Keratinocyte (primary cell): Measurements from ENCODE around the gene USP20.

Experiments used
- EZH2 ChIP-seq: IDR thresholded peaks from one replicate; pipeline ENCODE4 v1.6.1; 2012; ENCODE audit warnings: inconsistent platforms, mild to moderate bottlenecking, low read length, moderate library complexity
- TF ChIP-seq, protein P1 (sequence below), 3 experiments: IDR thresholded peaks in 1 of 3; conservative IDR thresholded peaks in 1 of 3; optimal IDR thresholded peaks in 1 of 3; 2 replicates in 2 of 3; 3 replicates in 1 of 3; pipeline versions ENCODE3 to v1.5.1; 2011; ENCODE audit warnings: low read length in 3 of 3, mild to moderate bottlenecking in 3 of 3, moderate library complexity in 2 of 3, control low read depth in 1 of 3, inconsistent platforms in 1 of 3; ENCODE audit not compliant: insufficient read depth in 2 of 3; ENCODE audit errors: extremely low read depth in 1 of 3

DNA sequence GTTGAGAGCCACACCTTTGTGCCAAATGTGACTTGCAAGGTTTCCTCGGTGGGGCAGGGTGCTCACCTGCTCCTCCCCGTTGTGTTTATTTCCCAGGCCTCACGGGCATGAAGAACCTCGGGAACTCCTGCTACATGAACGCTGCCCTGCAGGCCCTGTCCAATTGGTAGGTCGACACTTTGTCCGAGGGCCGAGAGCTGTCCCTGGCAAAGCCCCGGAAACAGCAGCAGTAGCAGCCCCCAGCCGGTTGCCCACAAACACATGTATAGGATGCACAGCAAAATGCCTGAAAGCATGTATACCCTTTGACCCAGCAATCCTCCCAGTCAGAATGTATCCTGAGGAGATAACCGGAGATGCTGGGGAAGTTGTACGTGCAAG is 26.2 kb downstream of the USP20 start:
- TF ChIP-seq, protein P1, sequence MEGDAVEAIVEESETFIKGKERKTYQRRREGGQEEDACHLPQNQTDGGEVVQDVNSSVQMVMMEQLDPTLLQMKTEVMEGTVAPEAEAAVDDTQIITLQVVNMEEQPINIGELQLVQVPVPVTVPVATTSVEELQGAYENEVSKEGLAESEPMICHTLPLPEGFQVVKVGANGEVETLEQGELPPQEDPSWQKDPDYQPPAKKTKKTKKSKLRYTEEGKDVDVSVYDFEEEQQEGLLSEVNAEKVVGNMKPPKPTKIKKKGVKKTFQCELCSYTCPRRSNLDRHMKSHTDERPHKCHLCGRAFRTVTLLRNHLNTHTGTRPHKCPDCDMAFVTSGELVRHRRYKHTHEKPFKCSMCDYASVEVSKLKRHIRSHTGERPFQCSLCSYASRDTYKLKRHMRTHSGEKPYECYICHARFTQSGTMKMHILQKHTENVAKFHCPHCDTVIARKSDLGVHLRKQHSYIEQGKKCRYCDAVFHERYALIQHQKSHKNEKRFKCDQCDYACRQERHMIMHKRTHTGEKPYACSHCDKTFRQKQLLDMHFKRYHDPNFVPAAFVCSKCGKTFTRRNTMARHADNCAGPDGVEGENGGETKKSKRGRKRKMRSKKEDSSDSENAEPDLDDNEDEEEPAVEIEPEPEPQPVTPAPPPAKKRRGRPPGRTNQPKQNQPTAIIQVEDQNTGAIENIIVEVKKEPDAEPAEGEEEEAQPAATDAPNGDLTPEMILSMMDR (optimal IDR thresholded peaks at IDR 0.05 in 1 of 3, IDR thresholded peaks at IDR 0.05 in 1 of 3, conservative IDR thresholded peaks at IDR 0.05 in 1 of 3; ENCODE audit: extremely low read depth in 1 of 3, insufficient read depth in 2 of 3, low read length in 3 of 3), result no peak
- TF ChIP-seq EZH2, result no peak
